Liver (tissue), 3 donors: Measurements from ENCODE around the gene AP5B1.

Source experiments
- ATF3 ChIP-seq: IDR thresholded peaks from 2 replicates; pipeline ENCODE4 v1.6.1; 2016; ENCODE audit warnings: antibody characterized with exemption
- EGR1 ChIP-seq, 2 donors: IDR thresholded peaks; 2 replicates each; pipeline ENCODE4 v1.6.1; 2016 to 2018; ENCODE audit warnings: antibody characterized with exemption in 2 of 2, low read depth in 2 of 2
- FOXA1 ChIP-seq: IDR thresholded peaks from 2 replicates; pipeline ENCODE4 v1.6.1; 2016; ENCODE audit warnings: antibody characterized with exemption
- HNF4A ChIP-seq, 2 donors: conservative IDR thresholded peaks; 2 replicates each; pipeline ENCODE4 v1.6.1; 2016; ENCODE audit warnings: antibody characterized with exemption in 2 of 2, mild to moderate bottlenecking in 2 of 2
- JUND ChIP-seq, 2 donors: IDR thresholded peaks; 2 replicates each; pipeline ENCODE4 v1.6.1; 2016; ENCODE audit warnings: antibody characterized with exemption in 2 of 2
- MAX ChIP-seq: IDR thresholded peaks from 2 replicates; pipeline ENCODE4 v1.6.1; 2016; ENCODE audit warnings: antibody characterized with exemption
- NR2F2 ChIP-seq: IDR thresholded peaks from 2 replicates; pipeline ENCODE4 v1.6.1; 2016; ENCODE audit warnings: antibody characterized with exemption
- RAD21 ChIP-seq, 2 donors: IDR thresholded peaks; 2 replicates each; pipeline ENCODE4 v1.6.1; 2016; ENCODE audit warnings: antibody characterized with exemption in 2 of 2, mild to moderate bottlenecking in 2 of 2
- REST ChIP-seq: IDR thresholded peaks from 2 replicates; pipeline ENCODE4 v1.6.1; 2016; ENCODE audit warnings: antibody characterized with exemption, mild to moderate bottlenecking
- SP1 ChIP-seq: IDR thresholded peaks from 2 replicates; pipeline ENCODE4 v1.6.1; 2018; ENCODE audit warnings: antibody characterized with exemption, mild to moderate bottlenecking
- TAF1 ChIP-seq: conservative IDR thresholded peaks from 2 replicates; pipeline ENCODE4 v1.6.1; 2016; ENCODE audit warnings: antibody characterized with exemption, mild to moderate bottlenecking
- YY1 ChIP-seq: IDR thresholded peaks from 2 replicates; pipeline ENCODE4 v1.6.1; 2016; ENCODE audit warnings: antibody characterized with exemption, mild to moderate bottlenecking
- ZBTB33 ChIP-seq: IDR thresholded peaks from 2 replicates; pipeline ENCODE4 v1.6.1; 2016; ENCODE audit warnings: antibody characterized with exemption
- TF ChIP-seq, protein P1 (sequence below): fragments of 150-350 bp; IDR thresholded peaks from 2 replicates; pipeline ENCODE4 v1.5.1; 2017; ENCODE audit warnings: improper control_type of control experiment, low read depth, low read length; ENCODE audit not compliant: missing input control
- donor health status: healthy.
- donor health status: healthy.

DNA sequence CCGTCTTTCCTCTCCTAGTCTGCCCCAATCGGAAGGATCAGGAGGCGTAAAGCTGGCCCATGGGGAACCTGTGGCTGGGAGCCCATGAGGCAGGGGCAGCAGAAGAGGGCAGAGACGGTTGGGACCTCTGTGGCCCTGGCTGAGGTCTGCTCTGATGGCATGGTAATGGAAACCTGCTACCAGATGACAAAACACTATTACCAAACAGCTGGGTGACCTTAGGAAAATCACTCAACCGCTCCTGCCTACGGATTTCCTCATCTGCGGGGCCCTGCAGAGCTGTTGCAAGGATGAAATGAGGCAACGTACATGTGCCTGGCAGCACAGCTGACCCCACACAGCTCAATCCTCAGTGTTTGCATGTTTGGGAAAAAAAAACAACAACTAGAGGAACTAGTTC lies 4.6 kb downstream of the AP5B1 start:
- TF ChIP-seq RAD21 (IDR thresholded peaks at IDR 0.05) (peak in 1 of 2 donors; percentile 4), YY1 (peak; percentile 56), NR2F2 (no peak), MAX (no peak), JUND (IDR thresholded peaks at IDR 0.05) (peak in 1 of 2 donors; percentile 53), ZBTB33 (no peak), HNF4A (conservative IDR thresholded peaks at IDR 0.05) (peak; percentile 26 to 60), SP1 (peak; percentile 63), ATF3 (peak; percentile 78), TAF1 (no peak), EGR1 (IDR thresholded peaks at IDR 0.05; ENCODE audit: low read depth in 2 of 2) (no peak), REST (peak; percentile 46), FOXA1 (no peak)
- TF ChIP-seq, protein P1, sequence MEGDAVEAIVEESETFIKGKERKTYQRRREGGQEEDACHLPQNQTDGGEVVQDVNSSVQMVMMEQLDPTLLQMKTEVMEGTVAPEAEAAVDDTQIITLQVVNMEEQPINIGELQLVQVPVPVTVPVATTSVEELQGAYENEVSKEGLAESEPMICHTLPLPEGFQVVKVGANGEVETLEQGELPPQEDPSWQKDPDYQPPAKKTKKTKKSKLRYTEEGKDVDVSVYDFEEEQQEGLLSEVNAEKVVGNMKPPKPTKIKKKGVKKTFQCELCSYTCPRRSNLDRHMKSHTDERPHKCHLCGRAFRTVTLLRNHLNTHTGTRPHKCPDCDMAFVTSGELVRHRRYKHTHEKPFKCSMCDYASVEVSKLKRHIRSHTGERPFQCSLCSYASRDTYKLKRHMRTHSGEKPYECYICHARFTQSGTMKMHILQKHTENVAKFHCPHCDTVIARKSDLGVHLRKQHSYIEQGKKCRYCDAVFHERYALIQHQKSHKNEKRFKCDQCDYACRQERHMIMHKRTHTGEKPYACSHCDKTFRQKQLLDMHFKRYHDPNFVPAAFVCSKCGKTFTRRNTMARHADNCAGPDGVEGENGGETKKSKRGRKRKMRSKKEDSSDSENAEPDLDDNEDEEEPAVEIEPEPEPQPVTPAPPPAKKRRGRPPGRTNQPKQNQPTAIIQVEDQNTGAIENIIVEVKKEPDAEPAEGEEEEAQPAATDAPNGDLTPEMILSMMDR, result no peak
